ENCODE data around the gene ANO1. TPM values are rescaled to one million over a fixed set of nuclear protein-coding genes. Genes with fewer than 3 reads are reported as not detected.

ANO1 gene
- total RNA-seq, 1 experiment from 2014 or later, result 10.9 TPM

- Histone ChIP-seq H3K79me1 (ENCODE audit: insufficient read depth, low read depth, low read length, poor library complexity, severe bottlenecking) (no peaks in the 10 kb centered on the region), H4K91ac (ENCODE audit: insufficient read length, low read depth, low read length) (no peak overlapping the region), H3K4me2 (ENCODE audit: insufficient read depth, insufficient read length, low read length) (no peak overlapping the region), H3K14ac (ENCODE audit: insufficient read depth, low read length) (no peak overlapping the region), H2AK5ac (ENCODE audit: insufficient read length, low read length) (no peak overlapping the region), H4K5ac (ENCODE audit: insufficient read length, low read depth, low read length) (no peak overlapping the region), H2AFZ (ENCODE audit: low read length) (no peak overlapping the region), H3K18ac (ENCODE audit: insufficient read length, low read depth, low read length) (no peak overlapping the region), H3T11ph (ENCODE audit: low read length) (no peak overlapping the region), H3K27me3 (ENCODE audit: insufficient read depth, low read length) (no peaks in the 10 kb centered on the region), H3K9me3 (ENCODE audit: control insufficient read depth, low read depth, low read length) (no peaks in the 10 kb centered on the region), H2BK5ac (ENCODE audit: insufficient read length, low read length) (no peak overlapping the region), H4K20me1 (ENCODE audit: control insufficient read depth, insufficient read depth, insufficient read length) (no peaks in the 10 kb centered on the region), H2BK12ac (ENCODE audit: insufficient read length, low read depth, low read length) (no peak overlapping the region), H3K9ac (ENCODE audit: extremely low read depth, insufficient read length, low read length) (no peak overlapping the region), H4K8ac (replicated peaks; ENCODE audit: insufficient read length, low read depth, low read length) (no peak overlapping the region), H3K23ac (ENCODE audit: insufficient read length, low read depth, low read length) (no peak overlapping the region), H3K23me2 (ENCODE audit: insufficient read length, low read depth, low read length, poor library complexity, severe bottlenecking) (no peaks in the 10 kb centered on the region), H3K4ac (ENCODE audit: low read depth, low read length) (no peak overlapping the region), H3K56ac (ENCODE audit: insufficient read length, low read depth, low read length) (no peak overlapping the region), H2BK20ac (ENCODE audit: low read depth, low read length, poor library complexity, severe bottlenecking) (no peak overlapping the region), H2BK120ac (ENCODE audit: low read depth, low read length, poor library complexity, severe bottlenecking) (no peak overlapping the region), H2BK15ac (ENCODE audit: low read depth, low read length) (no peak overlapping the region), H3K4me1 (ENCODE audit: insufficient read depth, low read length) (no peaks in the 10 kb centered on the region; the same call in 1 of the 2 replicates), H3K27ac (ENCODE audit: insufficient read length, low read depth, low read length) (no peak overlapping the region), H3K79me2 (ENCODE audit: insufficient read depth, low read length) (no peaks in the 10 kb centered on the region)
- TF ChIP-seq CTCF (conservative IDR thresholded peaks at IDR 0.05), result no peak
- Mint-ChIP-seq H3K27ac (no peak overlapping the region), H3K36me3 (ENCODE audit: insufficient read depth in 1 of 3, low read depth in 3 of 3) (0 out of 7 replicates have a peak, but pooled peaks cover 0 to 3% (median 0%) of the 10 kb centered on the region in 3 experiments), H3K27me3 (ENCODE audit: low read depth) (peaks cover 40% of the 10 kb centered on the region), H3K4me1 (peaks cover 0 to 10% of the 10 kb centered on the region in 2 experiments; a peak in 1 of 4 replicates), H3K4me3 (no peak overlapping the region), H3K9me3 (peaks cover 7 to 8% of the 10 kb centered on the region in 2 experiments; a peak in 4 of 5 replicates)
- peak; percentile 22 for DNase-seq
- WGBS (ENCODE audit: extremely low coverage, insufficient read length, low lambda C conversion rate), result no CpG with 5 or more reads among the region's 5 CpGs
Measured at GRCh38 chr11:70049045-70049444, 29.1 kb upstream of the ANO1 start.

Data from H9 (cell line).